ENCODE results near the gene GK. TPM values are rescaled to one million over a fixed set of nuclear protein-coding genes. Genes with fewer than 3 reads are reported as not detected.
"Not testable (repeated sequence)": the region's sequence is repeated elsewhere in the genome, so short reads cannot be mapped to it uniquely, and the experiment has no call there.

Gene GK
- total RNA-seq, 1 experiment from 2014 or later: 15.4 TPM

DNA sequence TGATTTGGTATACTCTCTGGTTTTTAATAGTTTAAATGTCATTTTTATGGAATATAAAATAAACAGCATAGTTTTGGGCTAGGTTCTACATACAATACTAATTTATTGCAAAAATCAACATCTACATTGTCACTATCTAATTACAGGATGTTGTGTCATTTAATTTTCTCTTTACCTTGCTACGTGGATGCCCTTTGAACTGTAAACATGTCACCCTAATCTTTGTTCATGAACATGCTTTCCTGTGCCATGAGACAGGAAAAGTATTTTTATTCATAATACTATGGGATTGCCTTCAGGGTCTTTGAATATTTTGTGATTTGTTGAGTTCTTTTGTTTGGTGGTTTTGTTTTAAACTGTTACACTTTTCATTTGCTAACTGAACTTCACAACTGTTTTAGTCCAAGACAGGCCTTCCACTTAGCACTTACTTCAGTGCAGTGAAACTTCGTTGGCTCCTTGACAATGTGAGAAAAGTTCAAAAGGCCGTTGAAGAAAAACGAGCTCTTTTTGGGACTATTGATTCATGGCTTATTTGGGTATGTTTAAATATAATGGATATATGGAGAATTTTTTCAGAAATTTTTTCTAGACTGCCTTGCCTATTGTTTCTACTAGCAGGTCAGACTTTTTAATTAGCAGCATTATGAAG, 40.9 kb downstream of the GK start:
- DNase-seq (ENCODE audit: extremely low read depth, low read depth): no peak

DNA sequence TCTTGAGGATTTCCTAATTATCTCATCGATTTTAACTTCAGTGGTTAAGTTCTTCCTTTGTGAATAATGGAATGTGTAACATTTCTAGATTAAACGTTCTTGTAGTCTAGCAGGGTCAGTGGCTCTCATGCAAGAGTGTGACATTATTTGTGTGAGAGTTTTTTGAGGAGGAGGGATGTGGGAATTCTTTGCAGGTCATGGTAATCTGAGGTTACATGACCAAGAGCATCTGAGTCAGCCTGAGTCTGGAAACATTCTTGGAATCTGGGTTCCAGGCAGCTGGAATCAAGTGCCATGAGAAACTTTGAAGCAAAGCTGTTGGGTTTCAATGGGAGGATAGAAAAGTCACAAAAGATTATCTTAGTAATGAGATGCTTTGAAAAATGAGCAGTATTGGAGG, 49.5 kb downstream of the GK start:
- no peak for DNase-seq (ENCODE audit: extremely low read depth, low read depth)

DNA sequence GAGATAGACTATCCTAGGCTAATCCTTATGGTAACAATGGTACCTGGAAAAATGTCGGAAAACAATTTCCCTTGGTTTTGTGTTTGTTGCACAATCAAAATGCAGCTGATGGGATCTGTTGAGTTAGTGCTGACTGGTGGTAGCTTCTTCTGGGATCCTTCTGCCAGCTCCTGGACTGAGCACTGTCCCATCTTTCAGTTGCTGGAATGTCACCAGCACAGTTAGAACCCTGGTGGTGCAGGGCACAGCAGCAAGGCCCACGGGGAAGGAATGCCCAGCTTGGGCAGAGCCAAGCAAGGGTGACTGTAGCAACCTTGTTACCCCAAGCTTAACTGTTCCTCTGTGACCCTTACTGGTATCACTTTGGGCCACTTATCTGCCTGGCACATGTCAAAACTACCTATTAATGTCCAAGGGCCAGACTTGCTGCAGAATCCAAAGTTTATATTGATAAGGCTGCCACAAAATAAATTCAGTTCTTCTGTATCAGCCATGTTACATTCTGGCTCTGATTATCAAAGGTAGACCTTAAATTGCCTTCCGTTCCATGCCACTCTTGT, 53.1 kb downstream of the GK start:
- DNase-seq (ENCODE audit: extremely low read depth, low read depth): no peak

DNA sequence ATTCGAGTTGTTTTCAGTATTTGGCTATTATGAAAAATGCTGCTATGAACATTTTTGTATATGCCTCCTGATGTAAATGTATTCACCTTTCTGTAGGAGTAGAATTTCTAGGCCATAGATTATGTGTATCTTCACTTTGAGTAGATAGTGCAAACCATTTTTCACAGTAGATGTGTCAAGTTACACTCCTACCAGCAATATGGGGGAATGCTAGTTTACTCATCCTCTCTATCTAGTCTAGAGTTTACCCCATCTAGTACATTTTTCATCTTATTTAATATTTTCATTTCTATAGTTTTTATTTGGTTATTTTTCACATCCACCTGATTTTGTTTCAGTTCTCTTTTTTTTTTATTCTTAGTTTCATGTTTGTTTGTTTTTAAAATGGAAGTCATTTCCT, 59.0 kb downstream of the GK start:
- no peak for DNase-seq (ENCODE audit: extremely low read depth, low read depth)

DNA sequence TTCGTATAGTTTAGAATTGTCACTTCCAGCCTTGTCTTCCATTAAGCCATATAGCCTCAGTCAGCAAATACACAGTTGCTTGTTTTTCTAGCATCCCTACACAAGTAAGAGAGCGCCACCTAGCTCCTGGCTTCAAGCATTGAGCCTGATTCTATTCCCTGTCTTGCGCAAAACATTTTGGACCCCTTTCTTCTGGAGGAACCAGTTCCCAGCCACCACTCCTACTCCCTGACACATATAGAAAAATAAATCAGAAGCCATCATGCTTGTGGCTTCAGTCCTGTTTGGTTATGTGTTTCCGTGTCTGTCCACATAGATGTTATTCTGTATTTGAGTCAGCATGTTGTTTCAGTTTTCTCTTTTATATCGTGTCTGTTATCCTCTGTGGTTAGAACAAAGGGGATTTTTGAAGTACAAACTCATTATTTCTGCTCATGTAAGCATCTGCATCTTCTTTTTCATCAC, 59.9 kb downstream of the GK start:
- peak; percentile 66 for DNase-seq (ENCODE audit: extremely low read depth, low read depth)

DNA sequence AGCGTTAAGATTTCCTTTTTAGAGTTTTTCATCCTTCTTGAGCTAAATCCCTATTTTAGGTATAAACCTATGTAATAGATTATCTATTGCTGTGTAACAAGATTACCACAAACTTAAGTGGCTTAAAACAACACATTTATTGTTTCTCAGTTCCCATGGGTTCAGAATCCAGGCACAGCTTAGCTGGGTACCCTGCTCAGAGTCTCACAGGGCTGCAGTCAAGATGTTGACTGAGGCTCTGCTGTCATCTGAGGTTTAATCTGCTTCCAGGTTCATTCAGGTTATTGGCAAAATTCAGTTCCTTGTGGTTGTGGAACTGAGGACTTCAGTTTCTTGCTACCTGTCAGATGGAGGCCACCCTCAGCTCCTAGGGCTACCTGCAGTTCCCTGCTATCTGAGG, 60.9 kb downstream of the GK start:
- DNase-seq (ENCODE audit: extremely low read depth, low read depth): no peak

DNA sequence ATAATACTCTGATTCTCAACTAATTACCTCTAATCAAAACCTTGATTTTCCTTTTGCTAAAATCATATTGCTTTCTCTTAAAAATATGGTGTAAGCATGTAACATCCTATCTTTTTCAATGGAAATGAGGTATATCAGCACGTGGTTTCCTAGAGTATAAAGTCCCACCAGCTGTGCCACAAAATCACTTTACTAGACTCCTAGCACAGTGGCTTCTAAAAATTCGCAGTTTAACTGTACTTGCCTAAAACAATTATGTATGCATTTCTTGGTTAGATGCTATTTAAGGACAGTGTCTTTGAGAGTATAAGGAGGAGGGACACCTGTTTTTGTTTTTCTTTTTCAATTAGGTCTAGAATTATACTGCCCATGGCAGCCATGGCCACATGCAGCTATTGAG, 62.8 kb downstream of the GK start:
- DNase-seq (ENCODE audit: extremely low read depth, low read depth): no peak

DNA sequence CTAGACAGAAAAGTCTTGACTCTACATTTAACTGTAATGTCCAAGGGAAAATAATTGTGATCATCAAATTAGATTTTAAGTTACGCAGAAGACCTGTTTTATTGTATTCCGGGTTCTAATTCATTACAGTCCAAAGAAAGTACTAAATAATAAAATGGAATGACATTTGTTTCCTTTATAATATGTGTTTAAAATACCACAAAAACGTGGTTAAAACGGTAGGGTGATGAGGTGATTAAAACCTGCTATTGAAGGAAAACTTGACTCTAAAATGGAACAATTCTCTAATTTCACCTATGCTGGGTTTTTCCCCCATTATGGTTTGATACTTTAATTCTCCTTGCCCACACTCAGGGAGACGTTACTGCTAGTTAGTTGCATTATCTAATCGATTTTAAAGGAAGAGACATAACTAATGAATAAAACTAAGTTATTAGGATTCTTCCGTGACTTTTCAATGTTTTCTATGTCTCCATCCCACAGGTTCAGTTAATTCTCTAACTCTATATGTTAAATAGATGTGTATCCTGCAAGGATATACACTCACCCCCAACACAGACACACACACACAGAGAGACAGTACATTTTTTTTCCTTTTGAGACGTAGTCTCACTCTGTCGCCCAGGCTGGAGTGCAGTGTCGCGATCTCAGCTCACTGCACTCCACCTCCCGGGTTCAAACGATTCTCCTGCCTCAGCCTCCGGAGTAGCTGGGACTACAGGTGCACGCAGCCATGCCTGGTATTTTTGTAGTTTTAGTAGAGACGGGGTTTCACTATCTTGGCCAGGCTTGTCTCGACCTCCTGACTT, 80.8 kb downstream of the GK start:
- DNase-seq (ENCODE audit: extremely low read depth, low read depth): no peak

DNA sequence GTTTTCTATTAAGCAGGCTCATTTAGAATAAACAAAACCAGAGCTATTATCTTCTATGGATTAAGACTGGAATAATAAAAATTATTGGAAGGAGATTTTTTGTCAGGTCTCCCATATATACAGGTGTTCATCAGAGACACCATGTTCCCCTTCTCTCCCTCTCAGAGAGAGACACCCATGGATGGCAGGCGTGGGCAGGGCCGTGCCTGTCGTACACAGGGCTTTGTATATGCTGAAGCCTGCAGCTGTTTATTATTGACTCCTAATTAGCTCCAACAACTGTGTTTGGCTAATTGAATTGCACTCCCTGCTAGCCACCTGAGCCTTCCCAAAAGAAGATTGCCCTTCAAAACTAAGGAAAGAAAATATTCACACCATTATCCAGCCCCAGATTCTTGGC, 81.6 kb downstream of the GK start:
- no peak for DNase-seq (ENCODE audit: extremely low read depth, low read depth)

DNA sequence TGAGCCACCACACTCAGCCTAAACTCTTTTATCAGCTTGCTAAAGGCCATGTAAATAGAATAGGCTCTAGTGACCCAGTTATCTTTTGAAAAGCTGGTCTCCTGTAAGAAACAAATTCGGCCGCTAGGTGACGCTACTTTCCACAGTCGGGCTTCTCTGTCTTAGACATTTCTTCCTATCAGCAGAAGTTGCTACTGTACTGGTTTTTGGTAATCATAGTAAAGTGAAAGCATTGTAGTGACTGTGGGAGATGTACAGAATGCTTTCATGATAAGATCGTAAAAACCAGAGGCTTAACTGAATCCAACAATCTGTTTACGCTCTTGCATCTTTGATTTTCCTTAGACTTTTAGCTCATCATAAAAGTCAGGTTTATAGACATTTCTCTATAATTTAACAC, 82.6 kb downstream of the GK start:
- peak; percentile 72 for DNase-seq (ENCODE audit: extremely low read depth, low read depth)

DNA sequence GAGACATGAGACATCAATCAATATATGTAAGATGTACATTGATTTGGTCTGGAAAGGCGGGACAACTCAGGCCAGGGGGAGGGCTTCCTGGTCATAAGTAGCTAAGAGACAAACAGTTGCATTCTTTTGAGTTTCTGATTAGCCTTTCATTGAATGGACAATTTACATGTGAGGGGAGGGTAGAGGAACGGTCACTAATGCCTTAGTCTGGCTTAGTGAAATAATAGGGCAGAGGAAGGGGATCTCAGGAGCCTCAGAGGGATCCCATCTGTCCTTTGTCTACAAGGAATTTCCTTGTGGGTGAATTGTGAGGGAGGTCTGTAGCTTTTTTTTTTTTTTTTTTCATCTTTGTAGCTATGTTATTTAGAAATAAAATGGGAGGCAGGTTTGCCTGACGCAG, 88.3 kb downstream of the GK start:
- no peak for DNase-seq (ENCODE audit: extremely low read depth, low read depth)

DNA sequence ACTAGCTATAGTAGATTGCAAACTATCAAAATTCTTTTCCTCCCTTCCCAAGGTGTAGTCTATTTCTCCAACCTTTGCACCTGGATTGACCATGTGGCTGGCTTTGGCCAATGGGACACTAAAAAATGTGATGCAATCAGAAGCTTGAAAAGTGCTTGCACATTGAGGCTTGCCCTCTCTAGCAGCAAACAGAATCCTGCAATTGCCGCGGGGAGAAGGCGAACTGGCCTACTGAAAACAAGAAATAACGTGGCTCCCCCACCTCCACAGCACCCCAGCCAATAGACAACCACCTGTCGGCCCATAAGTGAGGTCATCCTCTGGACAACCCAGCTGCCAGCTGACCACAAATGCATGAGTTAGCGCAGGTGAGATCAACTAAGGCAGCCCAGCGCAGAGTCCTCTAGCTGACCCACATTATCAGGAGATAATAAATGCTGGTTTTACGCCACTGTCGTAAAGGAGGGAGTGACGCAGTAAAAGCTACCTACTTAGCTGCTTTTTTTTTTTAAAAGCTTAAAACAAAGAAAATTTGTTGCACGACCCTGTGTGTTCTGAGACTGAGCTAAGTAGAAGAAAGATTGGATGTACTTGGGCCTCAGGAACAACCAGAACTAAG, 95.2 kb downstream of the GK start:
- DNase-seq (ENCODE audit: extremely low read depth, low read depth): no peak

DNA sequence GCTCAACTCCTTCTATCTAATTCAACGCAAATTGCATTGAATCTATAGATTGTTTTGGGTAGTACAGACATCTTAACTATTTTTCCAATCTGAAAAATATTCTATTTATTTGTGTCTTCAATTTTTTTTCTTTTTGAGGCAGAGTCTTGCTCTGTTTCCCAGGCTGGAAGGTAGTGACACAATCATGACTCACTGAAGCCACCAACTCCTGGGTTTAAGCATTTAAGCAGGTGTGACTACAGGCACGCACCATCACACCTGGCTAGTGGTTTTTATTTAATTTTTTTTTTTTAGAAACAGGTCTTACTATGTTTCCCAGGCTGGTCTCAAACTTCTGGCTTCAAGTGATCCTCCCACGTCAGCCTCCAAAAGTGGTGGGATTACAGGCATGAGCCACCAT, 98.3 kb downstream of the GK start:
- no peak for DNase-seq (ENCODE audit: extremely low read depth, low read depth)

DNA sequence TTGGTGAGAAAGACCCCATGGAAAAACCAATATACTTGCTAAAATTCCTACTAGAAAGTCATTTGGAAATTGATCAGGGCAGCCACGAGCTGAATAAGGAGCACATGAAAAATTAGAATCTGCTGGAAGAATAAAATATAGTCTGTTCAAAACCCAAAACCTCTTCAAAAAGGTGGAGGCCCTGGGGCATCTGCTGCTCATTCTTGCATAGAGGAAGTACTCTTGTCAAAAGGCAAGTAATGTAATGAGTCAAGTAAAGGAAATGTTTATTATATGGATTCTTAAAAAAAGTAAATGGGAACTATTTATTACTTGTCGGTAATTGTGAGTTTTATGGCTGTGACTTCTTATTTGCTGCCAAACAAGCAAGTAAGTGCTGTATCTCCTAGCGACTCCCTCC, 109.5 kb downstream of the GK start:
- DNase-seq (ENCODE audit: extremely low read depth, low read depth): no peak

DNA sequence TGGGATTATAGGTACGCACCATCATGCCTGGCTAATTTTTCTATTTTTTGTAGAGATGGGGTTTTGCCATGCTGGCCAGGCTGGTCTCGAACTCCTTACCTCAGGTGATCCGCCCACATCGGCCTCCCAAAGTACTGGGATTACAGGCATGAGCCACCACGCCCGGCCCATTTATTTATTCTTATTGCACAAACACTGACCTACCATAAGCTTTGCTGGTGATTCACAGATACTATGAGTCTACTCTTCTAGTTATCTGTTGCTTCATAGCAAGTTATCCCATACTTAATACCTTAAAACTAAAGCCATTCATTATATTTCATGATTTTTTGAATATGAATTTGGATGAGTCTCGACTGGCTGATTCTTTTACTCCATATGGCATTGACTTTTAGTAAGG, 120.5 kb downstream of the GK start:
- not testable (repeated sequence) for DNase-seq (ENCODE audit: extremely low read depth, low read depth)

DNA sequence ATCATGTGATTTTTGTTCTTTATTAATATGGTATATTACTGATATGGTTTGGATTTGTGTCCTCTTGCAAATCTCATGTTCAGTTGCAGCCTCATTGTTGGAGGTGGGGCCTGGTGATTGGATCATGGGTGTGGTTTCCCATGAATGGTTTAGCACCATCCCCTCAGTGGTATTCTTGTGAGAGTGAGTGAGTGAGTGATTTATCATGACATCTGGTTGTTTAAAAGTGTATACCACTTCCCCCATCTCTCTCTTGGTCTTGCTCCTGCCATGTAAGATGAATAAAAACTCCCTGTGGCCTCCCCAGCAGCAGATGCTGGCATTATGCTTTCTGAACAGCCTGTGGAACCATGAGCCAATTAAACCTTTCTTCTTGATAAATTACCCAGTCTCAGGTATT, 124.4 kb downstream of the GK start:
- no peak for DNase-seq (ENCODE audit: extremely low read depth, low read depth)

DNA sequence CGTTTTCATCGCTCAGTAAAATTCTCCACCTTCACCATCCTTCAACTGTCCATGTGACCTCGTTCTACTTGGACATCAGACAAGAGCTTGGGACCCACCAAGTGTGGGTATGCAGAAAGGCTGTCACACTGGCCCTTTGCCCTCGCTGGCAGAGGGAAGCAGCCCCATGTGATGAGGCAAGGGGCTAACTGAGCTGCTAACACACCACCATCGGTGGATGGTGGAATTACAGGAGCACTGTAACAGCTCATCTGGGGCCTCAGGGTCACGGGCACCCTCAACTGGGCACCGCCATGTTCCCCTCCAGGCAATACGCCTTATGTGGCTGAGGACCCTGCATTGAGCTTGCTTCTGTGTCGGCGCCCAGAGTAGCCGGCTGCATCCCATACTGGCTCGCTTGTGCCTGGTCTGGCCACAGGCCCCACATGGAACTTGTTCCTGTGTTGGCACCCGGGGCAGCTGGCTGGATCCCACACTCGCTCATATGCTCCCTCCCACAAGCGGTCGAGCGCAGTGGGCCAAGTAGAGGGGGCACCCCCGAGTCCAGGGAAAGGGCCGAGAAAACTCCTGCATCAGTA, 126.3 kb downstream of the GK start:
- no peak for DNase-seq (ENCODE audit: extremely low read depth, low read depth)
